Lung (tissue), 12 donors: Measurements from ENCODE around the gene POLR2C. TPM values are rescaled to one million over a fixed set of nuclear protein-coding genes. Genes with fewer than 3 reads are reported as not detected.

Source experiments
- ATAC-seq: fragments of 200-7000 bp; cut with Tn5 transposase; one replicate; pipeline ENCODE4 v1.9.1; 2020; ENCODE audit warnings: moderate number of reproducible peaks; ENCODE audit not compliant: insufficient read depth, low FRiP score
- DNase-seq, 3 donors: peaks; one replicate each; pipeline ENCODE4 v3.0.0-alpha.2; 2013 to 2017
- H3K27ac ChIP-seq, 2 donors: one replicate each; pipeline ENCODE4 v1.5.1; 2013; ENCODE audit warnings: mild to moderate bottlenecking in 2 of 2, moderate library complexity in 2 of 2, control low read depth in 1 of 2, inconsistent platforms in 1 of 2, low read depth in 1 of 2, low read length in 1 of 2
- H3K27me3 ChIP-seq, 3 donors: one replicate each; pipeline ENCODE4 v1.5.1; 2013; ENCODE audit warnings: low read length in 2 of 3; ENCODE audit not compliant: control insufficient read depth in 3 of 3, insufficient read depth in 3 of 3
- H3K36me3 ChIP-seq, 4 donors: one replicate each; pipeline ENCODE4 v1.5.1; 2013; ENCODE audit warnings: low read length in 4 of 4, mild to moderate bottlenecking in 1 of 4, moderate library complexity in 1 of 4; ENCODE audit not compliant: control insufficient read depth in 4 of 4, insufficient read depth in 4 of 4
- H3K4me1 ChIP-seq, 5 donors: one replicate each; pipeline ENCODE4 v1.5.1; 2013; ENCODE audit warnings: low read length in 5 of 5, mild to moderate bottlenecking in 2 of 5, moderate library complexity in 1 of 5; ENCODE audit not compliant: control insufficient read depth in 5 of 5, insufficient read depth in 5 of 5
- H3K4me3 ChIP-seq: one replicate; pipeline ENCODE4 v1.5.1; 2013; ENCODE audit warnings: mild to moderate bottlenecking, control low read depth, moderate library complexity
- H3K9ac ChIP-seq, 2 donors: one replicate each; pipeline ENCODE4 v1.5.1; 2013; ENCODE audit warnings: low read length in 2 of 2, control low read depth in 1 of 2; ENCODE audit not compliant: insufficient read depth in 1 of 2
- H3K9me3 ChIP-seq, 4 donors: one replicate each; pipeline ENCODE4 v1.5.1; 2013; ENCODE audit warnings: low read length in 3 of 4, mild to moderate bottlenecking in 1 of 4, moderate library complexity in 1 of 4; ENCODE audit not compliant: control insufficient read depth in 4 of 4, insufficient read depth in 3 of 4
- CTCF ChIP-seq: IDR thresholded peaks from 2 replicates; pipeline ENCODE4 v1.5.1; 2012; ENCODE audit warnings: mild to moderate bottlenecking; ENCODE audit errors: control extremely low read depth, extremely low read depth
- WGBS, 2 donors: extraction: QIAGEN DNeasy Blood & Tissue Kit; methylation state at CpG; one replicate each; pipeline ENCODE4 v1.1.7; 2013; 5-methylcytosine and 5-hydroxymethylcytosine counted together
- polyA plus RNA-seq, 2 donors: library from polyadenylated mRNA; stranded (reverse); fragments of 200-250 nt; gene quantifications; one replicate each; pipeline ENCODE4 v1.2.1, GENCODE V29; 2013
- total RNA-seq, 2 donors: library from RNA; depleted of rRNA in 1 of 2; stranded (reverse); fragments of >200 nt in 1 of 2; gene quantifications; one replicate each; pipeline ENCODE4 v1.2.1, GENCODE V29; 2014 to 2021
- donor health status: control.
- donor health status: control.
- donor health status: Bipolar disorder and iron deficiency.
- donor health status: healthy.
- donor health status: DM: yes; HTN: yes; CAD: no.

The POLR2C gene
- total and polyA plus RNA-seq, 4 donors = 65.8 to 124 (median 82.5) TPM

- no peak for DNase-seq
- Histone ChIP-seq H3K27ac (no peak overlapping the region), H3K9ac (no peak overlapping the region), H3K4me1 (peaks cover 0 to 4% (median 0%) of the 10 kb centered on the region in 5 donors), H3K27me3 (no peaks in the 10 kb centered on the region), H3K9me3 (no peaks in the 10 kb centered on the region), H3K36me3 (peaks cover 21 to 34% (median 29%) of the 10 kb centered on the region in 4 donors), H3K4me3 (no peak overlapping the region)
- no peak for TF ChIP-seq CTCF
- no peak for ATAC-seq
These were observed 34.7 kb upstream of the POLR2C start for GRCh38 chr16:57427824-57428223.

- Histone ChIP-seq H3K27ac (no peak overlapping the region), H3K9me3 (no peaks in the 10 kb centered on the region), H3K4me3 (no peak overlapping the region), H3K27me3 (no peaks in the 10 kb centered on the region), H3K4me1 (no peaks in the 10 kb centered on the region), H3K9ac (no peak overlapping the region), H3K36me3 (peaks cover 35 to 59% (median 45%) of the 10 kb centered on the region in 4 donors)
- no peak for TF ChIP-seq CTCF
- ATAC-seq = no peak
- no peak for DNase-seq
- WGBS, 2 donors = 89 to 94% methylated on average over 5 of the region's 5 CpGs
These were observed 31.5 kb upstream of the POLR2C start for GRCh38 chr16:57430955-57431354.

- 93 to 98% methylated on average over 2 of the region's 2 CpGs for WGBS, 2 donors
- TF ChIP-seq CTCF = no peak
- Histone ChIP-seq H3K36me3 (peaks cover 38 to 61% (median 50%) of the 10 kb centered on the region in 4 donors), H3K9ac (no peak overlapping the region), H3K4me1 (no peaks in the 10 kb centered on the region), H3K27ac (no peak overlapping the region), H3K9me3 (no peaks in the 10 kb centered on the region), H3K27me3 (no peaks in the 10 kb centered on the region), H3K4me3 (no peak overlapping the region)
- ATAC-seq = no peak
- no peak for DNase-seq
These were observed 30.0 kb upstream of the POLR2C start for GRCh38 chr16:57432505-57432904.

GRCh38 chr16:57432989-57433388 is 29.5 kb upstream of the POLR2C start:
- H3K9me3 ChIP-seq = no peaks in the 10 kb centered on the region
- 86 to 92% methylated on average over 3 of the region's 3 CpGs for WGBS, 2 donors
- H3K27me3 ChIP-seq = no peaks in the 10 kb centered on the region
- no peak for TF ChIP-seq CTCF
- H3K4me1 ChIP-seq = no peaks in the 10 kb centered on the region
- peaks cover 38 to 59% (median 50%) of the 10 kb centered on the region in 4 donors for H3K36me3 ChIP-seq
- H3K4me3 ChIP-seq = no peak overlapping the region
- ATAC-seq = no peak
- no peak for DNase-seq
- H3K9ac ChIP-seq = no peak overlapping the region
- no peak overlapping the region for H3K27ac ChIP-seq
